Activated CD4-positive, alpha-beta T cell treated with anti-CD3 and anti-CD28 coated beads, Interleukin-2, amount 10 ng/mL, durations not matched to agents 24 days and 14 days (primary cell): Measurements from ENCODE around the gene PC. TPM values are rescaled to one million over a fixed set of nuclear protein-coding genes. Genes with fewer than 3 reads are reported as not detected.
"Not testable (repeated sequence)": the region's sequence is repeated elsewhere in the genome, so short reads cannot be mapped to it uniquely, and the experiment has no call there.

Experiments
- DNase-seq: peaks from one replicate; pipeline ENCODE4 v3.0.0; 2022
- H3K27ac Mint-ChIP-seq: one replicate; pipeline ENCODE4 v1.8.0; 2022; ENCODE audit warnings: mild to moderate bottlenecking, mixed read lengths
- H3K27me3 Mint-ChIP-seq: one replicate; pipeline ENCODE4 v1.8.0; 2022; ENCODE audit warnings: mixed read lengths
- H3K36me3 Mint-ChIP-seq: one replicate; pipeline ENCODE4 v1.8.0; 2022; ENCODE audit warnings: low read depth, mild to moderate bottlenecking, mixed read lengths
- H3K4me1 Mint-ChIP-seq: one replicate; pipeline ENCODE4 v1.8.0; 2021; ENCODE audit warnings: mixed read lengths
- H3K4me3 Mint-ChIP-seq: one replicate; pipeline ENCODE4 v1.8.0; 2022; ENCODE audit warnings: mild to moderate bottlenecking, moderate library complexity, mixed read lengths
- H3K9me3 Mint-ChIP-seq: one replicate; pipeline ENCODE4 v1.8.0; 2021; ENCODE audit warnings: mixed read lengths
- intact Hi-C: fragments of 100-400 bp; cut with micrococcal nuclease; formaldehyde crosslinking; loops from one replicate; pipeline ENCODE4 v1.15.1; 2023
- total RNA-seq: library from RNA; stranded (reverse); gene quantifications from 2 replicates; pipeline ENCODE4 v1.2.3, GENCODE V29; 2022

Gene PC
- total RNA-seq, 1 donor from 2014 or later = 13.1 TPM

DNA sequence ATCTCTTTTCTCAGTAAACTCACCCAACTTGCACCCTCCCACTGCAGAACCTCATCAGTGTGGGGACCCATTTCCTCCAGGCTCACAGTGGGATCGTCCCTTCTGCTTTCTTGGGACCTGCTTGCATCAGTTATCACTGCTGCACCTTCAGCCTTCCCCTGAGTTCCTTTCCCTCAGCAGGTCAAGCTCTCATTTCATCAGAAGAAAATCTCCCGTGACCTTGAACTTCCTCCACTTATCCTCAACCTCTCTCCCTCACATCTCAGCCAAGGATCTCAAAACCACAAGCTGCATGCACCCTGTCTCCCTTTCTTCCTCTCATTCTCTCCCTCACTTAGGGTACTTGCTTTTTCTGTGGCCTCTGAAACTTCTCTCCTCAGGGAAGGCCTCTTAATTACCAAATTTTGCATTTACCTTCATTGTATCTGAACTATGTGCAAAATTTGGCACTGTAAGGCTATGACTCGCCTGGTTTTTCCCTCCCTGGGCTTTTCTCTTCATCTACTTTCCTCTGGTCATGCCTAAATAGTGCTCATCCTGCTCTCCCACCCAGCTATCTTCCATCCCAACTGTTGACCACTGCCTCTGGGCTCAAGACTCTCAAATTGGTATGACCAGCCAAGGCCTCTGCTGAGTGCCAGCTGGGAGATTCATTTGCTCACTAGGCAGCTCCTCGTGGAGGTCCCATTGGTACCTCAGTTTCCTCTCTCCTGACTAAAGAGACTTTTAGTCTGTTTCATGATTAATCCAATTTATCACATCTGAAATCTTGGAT, 117.7 kb downstream of the PC start:
- no peak for DNase-seq
- intact Hi-C loops = no loop called here
- H3K9me3 Mint-ChIP-seq = no peaks in the 10 kb centered on the region
- H3K4me1 Mint-ChIP-seq = peaks cover 41% of the 10 kb centered on the region
- peak overlapping the region; percentile 17 for H3K4me3 Mint-ChIP-seq
- H3K27me3 Mint-ChIP-seq = no peaks in the 10 kb centered on the region
- H3K36me3 Mint-ChIP-seq = peaks cover 31% of the 10 kb centered on the region
- peak overlapping the region; percentile 64 for H3K27ac Mint-ChIP-seq

DNA sequence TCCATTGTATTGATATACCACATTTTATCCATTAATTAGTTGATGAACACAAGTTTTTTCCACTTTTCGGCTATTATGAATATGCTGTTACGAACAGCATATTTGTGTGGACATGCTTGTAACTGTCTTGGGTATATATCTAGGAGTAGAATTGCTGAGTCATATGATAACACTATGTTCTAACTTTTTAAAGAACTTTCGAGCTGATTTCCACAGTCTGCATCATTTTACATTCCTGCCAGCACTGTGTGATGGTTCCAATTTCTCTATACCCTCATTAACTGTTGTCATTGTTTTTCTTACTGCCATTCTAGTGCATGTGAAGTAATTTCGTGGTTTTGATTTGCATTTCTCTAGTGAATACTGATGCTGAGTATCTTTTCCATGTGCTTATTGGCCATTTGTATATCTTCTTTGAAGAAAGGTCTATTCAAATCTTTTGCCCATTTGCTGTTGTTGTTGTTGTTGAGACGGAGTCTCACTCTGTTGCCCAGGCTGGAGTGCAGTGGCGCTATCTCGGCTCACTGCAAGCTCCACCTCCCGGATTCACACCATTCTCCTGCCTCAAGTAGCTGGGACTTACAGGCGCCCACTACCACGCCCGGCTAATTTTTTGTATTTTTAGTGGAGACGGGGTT, 122.3 kb downstream of the PC start:
- H3K36me3 Mint-ChIP-seq = peaks cover 16% of the 10 kb centered on the region
- no peak for DNase-seq
- H3K27ac Mint-ChIP-seq = no peak overlapping the region
- no peaks in the 10 kb centered on the region for H3K27me3 Mint-ChIP-seq
- intact Hi-C loops = loop anchor here (10.0 kb wide), 1 partner anchor 261 kb away; no protein-coding TSS in a partner anchor
- peaks cover 19% of the 10 kb centered on the region for H3K4me1 Mint-ChIP-seq
- no peak overlapping the region for H3K4me3 Mint-ChIP-seq
- H3K9me3 Mint-ChIP-seq = no peaks in the 10 kb centered on the region

DNA sequence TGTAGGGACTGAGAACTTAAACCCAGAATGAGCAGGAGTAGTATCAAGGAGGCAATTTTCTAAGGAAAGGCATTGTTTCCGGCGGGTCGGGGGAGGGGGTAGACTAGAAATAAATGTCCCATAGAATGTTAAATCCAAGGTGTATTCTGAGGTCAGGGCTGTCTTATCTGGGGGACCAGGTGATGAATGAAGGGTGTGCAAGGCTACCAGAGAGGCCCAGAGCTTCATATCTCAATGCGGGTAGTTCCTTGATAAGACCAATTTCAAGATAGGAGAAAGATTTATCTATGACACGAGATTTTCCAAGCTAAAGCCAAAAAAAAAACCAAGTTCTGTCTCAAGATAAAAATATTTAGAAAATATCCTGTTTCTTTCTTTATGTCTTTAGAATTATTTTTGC, 123.2 kb downstream of the PC start:
- peaks cover 8% of the 10 kb centered on the region for H3K36me3 Mint-ChIP-seq

DNA sequence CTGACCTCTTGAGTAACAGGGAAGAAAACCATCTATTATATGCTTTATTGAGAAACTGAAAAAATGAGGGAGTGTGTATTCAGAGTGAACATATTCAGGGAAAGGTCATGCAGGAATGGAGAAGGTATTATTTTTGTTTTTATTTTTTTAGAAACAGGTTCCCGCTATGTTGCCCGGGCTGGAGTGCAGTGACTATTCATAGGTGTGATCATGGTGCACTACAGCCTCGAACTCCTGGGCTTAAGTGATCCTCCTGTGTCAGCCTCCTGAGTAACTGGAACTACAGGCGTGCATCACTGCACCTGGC, 123.7 kb downstream of the PC start:
- Mint-ChIP-seq H3K4me3 (no peak overlapping the region), H3K4me1 (peaks cover 6% of the 10 kb centered on the region), H3K36me3 (peaks cover 8% of the 10 kb centered on the region), H3K9me3 (no peaks in the 10 kb centered on the region), H3K27me3 (no peaks in the 10 kb centered on the region), H3K27ac (no peak overlapping the region)
- DNase-seq = no peak
- intact Hi-C loops = loop anchor here (1.0 to 10.0 kb wide), 2 partner anchors 140 to 260 kb away; no protein-coding TSS in a partner anchor

More for the DNA sequence above, 123.2 kb downstream of the PC start:
- Mint-ChIP-seq H3K9me3 (no peaks in the 10 kb centered on the region), H3K4me3 (no peak overlapping the region), H3K27ac (no peak overlapping the region), H3K27me3 (no peaks in the 10 kb centered on the region), H3K4me1 (peaks cover 10% of the 10 kb centered on the region)
- DNase-seq = no peak
- intact Hi-C loops = loop anchor here (1.0 to 10.0 kb wide), 2 partner anchors 141 to 260 kb away; no protein-coding TSS in a partner anchor

- H3K9me3 Mint-ChIP-seq, H3K4me1 Mint-ChIP-seq, H3K27me3 Mint-ChIP-seq, intact Hi-C loops, H3K36me3 Mint-ChIP-seq, DNase-seq, H3K27ac Mint-ChIP-seq, H3K4me3 Mint-ChIP-seq: not testable (repeated sequence)
Measured at GRCh38 chr11:66824573-66824972, 133.6 kb downstream of the PC start.

DNA sequence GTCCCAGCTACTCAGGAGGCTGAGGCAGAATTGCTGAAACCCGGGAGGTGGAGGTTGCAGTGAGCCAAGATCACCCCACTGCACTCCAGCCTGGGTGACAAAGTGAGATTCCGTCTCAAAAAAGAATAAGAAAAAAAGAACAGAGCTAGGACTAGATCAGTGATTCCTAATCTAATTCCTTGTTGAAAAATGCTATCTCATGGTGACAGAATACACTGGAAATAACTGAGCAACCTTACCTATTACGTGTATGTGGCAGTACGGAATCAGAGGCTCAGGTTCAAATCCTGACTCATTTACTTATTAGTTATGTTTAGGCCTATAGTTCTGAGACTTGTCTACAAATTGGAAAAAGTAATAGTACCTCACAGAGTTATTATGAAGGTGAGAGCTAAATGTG, 134.5 kb downstream of the PC start:
- H3K27ac Mint-ChIP-seq = no peak overlapping the region
- no peaks in the 10 kb centered on the region for H3K9me3 Mint-ChIP-seq
- no peaks in the 10 kb centered on the region for H3K27me3 Mint-ChIP-seq
- no peaks in the 10 kb centered on the region for H3K4me1 Mint-ChIP-seq
- H3K36me3 Mint-ChIP-seq = no peaks in the 10 kb centered on the region
- intact Hi-C loops = no loop called here
- DNase-seq = no peak
- no peak overlapping the region for H3K4me3 Mint-ChIP-seq

DNA sequence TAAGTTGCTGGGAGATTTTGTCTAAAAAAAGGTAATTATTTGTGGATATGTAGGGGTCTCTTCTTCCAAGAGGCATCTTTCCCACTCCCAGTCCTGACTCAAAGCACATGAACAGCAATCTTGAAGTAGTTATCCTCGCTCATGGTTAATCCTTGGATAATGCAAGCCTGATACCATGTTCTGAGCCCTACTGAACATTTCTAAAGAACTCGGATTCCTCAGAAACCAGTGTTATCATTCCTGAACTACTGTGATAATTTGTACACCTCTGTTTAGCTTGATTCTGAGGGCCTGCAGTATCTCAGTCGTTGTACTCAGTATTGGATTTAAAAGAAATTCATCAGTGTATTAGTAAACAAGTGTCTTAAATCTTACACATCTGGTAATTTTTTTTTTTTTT, 137.3 kb downstream of the PC start:
- no peaks in the 10 kb centered on the region for H3K9me3 Mint-ChIP-seq
- no peak for DNase-seq
- H3K4me3 Mint-ChIP-seq = no peak overlapping the region
- no peaks in the 10 kb centered on the region for H3K4me1 Mint-ChIP-seq
- intact Hi-C loops = no loop called here
- H3K27ac Mint-ChIP-seq = no peak overlapping the region
- H3K27me3 Mint-ChIP-seq = no peaks in the 10 kb centered on the region
- H3K36me3 Mint-ChIP-seq = no peaks in the 10 kb centered on the region

DNA sequence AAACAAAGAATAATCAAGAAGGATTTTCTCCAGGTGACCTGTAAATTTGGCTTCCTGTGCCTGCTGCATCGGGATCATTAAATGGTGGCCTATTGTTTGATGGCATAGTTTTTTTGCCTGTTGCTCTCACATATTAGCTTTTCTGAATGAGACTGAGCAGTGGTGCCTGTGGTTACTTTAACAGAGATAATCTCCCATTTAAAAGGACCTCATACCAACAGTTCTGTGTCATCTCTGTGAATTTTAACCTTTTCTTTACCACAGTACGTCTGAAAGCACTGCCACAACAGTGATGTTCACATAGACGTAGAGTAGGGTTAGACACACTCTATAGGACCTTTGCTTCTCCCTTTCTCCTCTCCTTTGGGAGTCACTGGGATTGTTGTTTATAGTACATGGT, 137.8 kb downstream of the PC start:
- intact Hi-C loops = no loop called here
- H3K4me3 Mint-ChIP-seq = no peak overlapping the region
- H3K27ac Mint-ChIP-seq = no peak overlapping the region

GRCh38 chr11:66818231-66818955, 139.8 kb downstream of the PC start:
- no peak for DNase-seq
- H3K4me3 Mint-ChIP-seq = no peak overlapping the region
- H3K27me3 Mint-ChIP-seq = no peaks in the 10 kb centered on the region
- intact Hi-C loops = loop anchor here (10.0 kb wide), 1 partner anchor 64 kb away; no protein-coding TSS in a partner anchor
- H3K27ac Mint-ChIP-seq = no peak overlapping the region
- no peaks in the 10 kb centered on the region for H3K36me3 Mint-ChIP-seq
- H3K9me3 Mint-ChIP-seq = no peaks in the 10 kb centered on the region
- peaks cover 4% of the 10 kb centered on the region for H3K4me1 Mint-ChIP-seq

More for the DNA sequence above, 137.8 kb downstream of the PC start:
- H3K4me1 Mint-ChIP-seq = peaks cover 4% of the 10 kb centered on the region
- H3K36me3 Mint-ChIP-seq = no peaks in the 10 kb centered on the region
- no peak for DNase-seq
- no peaks in the 10 kb centered on the region for H3K27me3 Mint-ChIP-seq
- no peaks in the 10 kb centered on the region for H3K9me3 Mint-ChIP-seq

DNA sequence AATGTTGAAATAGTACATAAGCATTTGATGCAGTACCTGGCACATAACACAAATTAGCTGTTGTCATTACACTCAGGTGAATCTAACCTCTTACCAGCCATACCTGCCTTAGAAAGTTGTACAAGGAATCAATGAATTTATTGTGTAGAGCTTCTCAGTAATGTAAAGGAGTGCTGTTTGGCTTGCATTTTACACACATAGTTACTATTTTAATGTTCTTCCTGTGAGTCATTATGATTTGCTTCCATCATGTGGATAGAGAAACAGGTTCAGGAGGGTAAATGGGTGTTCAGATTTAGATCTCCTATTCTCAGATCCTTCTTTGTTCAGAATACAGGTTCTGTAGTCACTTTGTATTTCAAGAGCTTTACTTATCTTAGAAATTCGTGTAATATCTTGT, 142.5 kb downstream of the PC start:
- H3K4me3 Mint-ChIP-seq = no peak overlapping the region
- DNase-seq = no peak
- H3K27ac Mint-ChIP-seq = no peak overlapping the region
- no peaks in the 10 kb centered on the region for H3K27me3 Mint-ChIP-seq
- no peaks in the 10 kb centered on the region for H3K36me3 Mint-ChIP-seq
- peaks cover 4% of the 10 kb centered on the region for H3K4me1 Mint-ChIP-seq
- no peaks in the 10 kb centered on the region for H3K9me3 Mint-ChIP-seq
- intact Hi-C loops = loop anchor here (10.0 kb wide), 1 partner anchor 61 kb away; no protein-coding TSS in a partner anchor

DNA sequence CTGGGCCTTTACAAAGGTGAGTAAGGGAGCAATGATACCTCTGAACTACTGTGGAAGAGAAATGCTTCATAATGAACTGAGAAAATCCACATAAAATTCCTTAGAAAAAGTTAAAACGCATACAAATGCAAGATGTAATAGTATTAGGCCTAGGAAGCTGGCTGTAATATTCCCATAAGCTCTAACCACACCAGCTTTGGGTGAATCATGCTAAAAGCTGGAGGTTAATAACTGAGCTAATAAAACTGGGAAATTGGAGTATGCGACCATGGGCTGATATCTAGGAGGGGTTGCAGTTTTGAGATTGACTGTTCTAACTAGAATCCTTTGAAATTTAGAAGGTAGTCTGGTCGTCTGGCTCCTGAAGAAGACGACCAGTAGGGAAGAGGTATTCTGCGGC, 143.5 kb downstream of the PC start:
- Mint-ChIP-seq H3K4me1 (peaks cover 4% of the 10 kb centered on the region), H3K27me3 (no peaks in the 10 kb centered on the region), H3K27ac (no peak overlapping the region), H3K9me3 (no peaks in the 10 kb centered on the region), H3K36me3 (no peaks in the 10 kb centered on the region), H3K4me3 (no peak overlapping the region)
- intact Hi-C loops = loop anchor here (10.0 kb wide), 1 partner anchor 60 kb away; no protein-coding TSS in a partner anchor
- DNase-seq = no peak

DNA sequence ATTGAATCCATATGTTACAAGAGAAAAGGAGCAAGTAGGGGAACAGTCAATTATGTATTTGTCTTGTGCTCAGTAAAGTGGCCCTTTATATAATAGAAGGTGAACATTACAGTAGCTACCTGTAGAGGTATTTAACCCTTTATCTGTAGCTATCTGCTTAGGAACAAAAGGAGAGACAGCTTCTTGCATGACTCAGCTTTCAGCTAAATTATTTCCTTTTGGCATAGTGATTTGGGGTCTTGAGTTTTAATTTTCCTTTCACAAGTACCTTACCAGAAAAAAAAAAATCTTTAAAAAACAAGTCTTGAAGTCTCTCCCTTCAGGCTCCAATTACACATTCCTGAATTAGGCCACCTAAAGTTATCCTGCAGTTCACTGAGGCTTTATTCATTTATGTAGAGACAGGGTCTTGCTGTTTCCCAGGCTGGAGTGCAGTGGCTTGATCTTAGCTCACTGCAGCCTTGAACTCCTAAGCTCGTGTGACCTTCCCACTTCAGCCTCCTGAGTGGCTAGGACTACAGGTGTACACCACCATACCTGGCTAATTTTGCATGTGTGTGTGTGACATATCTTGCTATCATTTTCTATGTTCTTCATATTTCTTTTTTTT, 147.5 kb downstream of the PC start:
- Mint-ChIP-seq H3K27ac (no peak overlapping the region), H3K9me3 (no peaks in the 10 kb centered on the region), H3K27me3 (no peaks in the 10 kb centered on the region), H3K4me3 (no peak overlapping the region), H3K4me1 (peaks cover 3% of the 10 kb centered on the region), H3K36me3 (no peaks in the 10 kb centered on the region)
- intact Hi-C loops = loop anchor here (10.0 kb wide), 1 partner anchor 56 kb away; no protein-coding TSS in a partner anchor
- no peak for DNase-seq

- Mint-ChIP-seq H3K4me3 (no peak overlapping the region), H3K27ac (no peak overlapping the region), H3K36me3 (no peaks in the 10 kb centered on the region), H3K27me3 (no peaks in the 10 kb centered on the region), H3K9me3 (no peaks in the 10 kb centered on the region), H3K4me1 (no peaks in the 10 kb centered on the region)
- DNase-seq = no peak
- intact Hi-C loops = no loop called here
Measured at GRCh38 chr11:66809592-66809991, 148.6 kb downstream of the PC start.
